Muscle layer of duodenum (tissue), 2 donors: ENCODE results near the gene EVX1.

Experiments used
- H3K27ac ChIP-seq: one replicate; pipeline ENCODE4 v1.7.0; 2013; ENCODE audit warnings: mild to moderate bottlenecking, low read length
- H3K27me3 ChIP-seq: one replicate; pipeline ENCODE4 v1.7.0; 2013; ENCODE audit warnings: low read depth, mild to moderate bottlenecking, control low read depth, low read length
- H3K36me3 ChIP-seq, 2 donors: one replicate each; pipeline ENCODE4 v1.7.0; 2013; ENCODE audit warnings: low read length in 2 of 2, control low read depth in 1 of 2, mild to moderate bottlenecking in 1 of 2; ENCODE audit not compliant: insufficient read depth in 2 of 2, control insufficient read depth in 1 of 2
- H3K4me1 ChIP-seq, 2 donors: one replicate each; pipeline ENCODE4 v1.7.0; 2013; ENCODE audit warnings: low read length in 2 of 2, mild to moderate bottlenecking in 2 of 2, control low read depth in 1 of 2, moderate library complexity in 1 of 2; ENCODE audit not compliant: insufficient read depth in 2 of 2, control insufficient read depth in 1 of 2
- H3K4me3 ChIP-seq, 2 donors: one replicate each; pipeline ENCODE4 v1.7.0; 2013; ENCODE audit warnings: low read length in 2 of 2, low read depth in 1 of 2, mild to moderate bottlenecking in 1 of 2
- H3K9me3 ChIP-seq, 2 donors: one replicate each; pipeline ENCODE4 v1.7.0; 2013; ENCODE audit warnings: low read length in 2 of 2, control low read depth in 1 of 2, mild to moderate bottlenecking in 1 of 2; ENCODE audit not compliant: control insufficient read depth in 1 of 2
- donor health status: healthy.

EVX1 gene

GRCh38 chr7:27240015-27240731, 2.4 kb upstream of the EVX1 start:
- H3K27ac ChIP-seq = no peak overlapping the region
- H3K36me3 ChIP-seq = no peaks in the 10 kb centered on the region
- no peaks in the 10 kb centered on the region for H3K9me3 ChIP-seq
- H3K4me3 ChIP-seq = peak overlapping the region in 1 of 2 donors; percentile 28
- H3K4me1 ChIP-seq = peaks cover 0 to 50% of the 10 kb centered on the region in 2 donors
- peaks cover 86% of the 10 kb centered on the region for H3K27me3 ChIP-seq

DNA sequence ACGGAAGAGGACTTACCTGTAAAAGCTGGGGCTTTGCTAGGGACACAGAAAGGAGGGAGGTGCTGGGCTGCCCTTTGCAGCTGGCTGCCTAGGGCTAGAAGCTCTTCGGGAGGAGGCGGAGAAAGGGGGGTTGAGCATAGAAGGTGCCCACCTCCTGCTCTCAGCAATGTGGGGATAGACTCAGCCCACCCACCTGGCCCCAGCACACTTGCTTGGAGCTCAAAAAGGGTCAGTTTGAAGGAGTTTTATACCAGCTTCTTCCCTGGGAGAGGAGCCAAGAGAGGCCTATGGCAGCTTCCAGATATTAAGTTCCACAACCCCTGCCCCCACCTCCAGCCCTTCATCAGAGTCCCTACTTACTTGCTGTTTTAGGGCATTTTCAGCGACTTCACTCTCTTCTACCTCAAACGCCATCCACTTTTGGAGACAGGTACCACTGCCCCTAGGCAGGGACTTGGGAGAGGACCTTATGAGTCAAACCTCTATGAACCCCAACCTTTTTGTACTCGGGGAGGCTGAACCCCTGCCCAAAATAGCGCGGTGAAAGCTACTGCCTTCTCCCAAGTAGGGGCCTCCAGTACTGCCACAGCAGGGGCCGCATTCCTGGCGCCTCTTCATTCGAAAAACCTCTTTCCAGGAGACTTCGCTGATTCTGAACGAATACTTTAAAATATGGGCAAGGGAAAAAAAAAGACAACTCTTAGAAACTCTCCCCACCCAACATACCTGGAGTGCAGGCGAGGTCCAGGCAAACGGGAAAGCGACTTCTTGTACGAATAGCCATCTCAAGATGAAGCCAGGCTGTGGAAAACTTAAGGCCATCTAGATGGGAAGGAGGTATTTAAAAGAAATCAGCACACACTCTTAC, 1.2 kb upstream of the EVX1 start:
- Histone ChIP-seq H3K27ac (no peak overlapping the region), H3K36me3 (no peaks in the 10 kb centered on the region), H3K4me3 (no peak overlapping the region), H3K27me3 (peaks cover 91% of the 10 kb centered on the region), H3K4me1 (peaks cover 0 to 54% of the 10 kb centered on the region in 2 donors), H3K9me3 (no peaks in the 10 kb centered on the region)

DNA sequence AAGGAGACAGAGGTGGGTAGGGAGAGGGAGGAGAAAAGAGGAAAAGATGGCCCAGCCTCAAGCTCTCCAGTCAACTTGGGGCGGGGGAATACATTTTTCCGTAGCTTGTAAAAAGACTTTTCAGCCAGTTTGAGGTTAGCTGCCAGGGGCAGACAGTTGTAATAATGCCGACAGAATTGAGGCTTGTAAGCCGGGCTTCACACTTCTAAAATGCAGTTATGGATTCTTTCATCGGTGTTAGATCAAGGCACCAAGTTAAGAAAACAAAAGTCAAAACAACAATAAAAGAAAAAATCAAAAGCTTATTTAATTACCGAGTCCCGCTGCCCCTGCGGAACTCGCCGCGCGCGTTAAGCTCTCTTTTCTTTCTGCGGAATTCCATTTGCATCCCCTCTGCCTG, 448 bp upstream of the EVX1 start:
- Histone ChIP-seq H3K4me1 (peaks cover 0 to 56% of the 10 kb centered on the region in 2 donors), H3K9me3 (no peaks in the 10 kb centered on the region), H3K36me3 (no peaks in the 10 kb centered on the region), H3K27me3 (peaks cover 98% of the 10 kb centered on the region), H3K4me3 (peak overlapping the region in 1 of 2 donors; percentile 56), H3K27ac (no peak overlapping the region)

DNA sequence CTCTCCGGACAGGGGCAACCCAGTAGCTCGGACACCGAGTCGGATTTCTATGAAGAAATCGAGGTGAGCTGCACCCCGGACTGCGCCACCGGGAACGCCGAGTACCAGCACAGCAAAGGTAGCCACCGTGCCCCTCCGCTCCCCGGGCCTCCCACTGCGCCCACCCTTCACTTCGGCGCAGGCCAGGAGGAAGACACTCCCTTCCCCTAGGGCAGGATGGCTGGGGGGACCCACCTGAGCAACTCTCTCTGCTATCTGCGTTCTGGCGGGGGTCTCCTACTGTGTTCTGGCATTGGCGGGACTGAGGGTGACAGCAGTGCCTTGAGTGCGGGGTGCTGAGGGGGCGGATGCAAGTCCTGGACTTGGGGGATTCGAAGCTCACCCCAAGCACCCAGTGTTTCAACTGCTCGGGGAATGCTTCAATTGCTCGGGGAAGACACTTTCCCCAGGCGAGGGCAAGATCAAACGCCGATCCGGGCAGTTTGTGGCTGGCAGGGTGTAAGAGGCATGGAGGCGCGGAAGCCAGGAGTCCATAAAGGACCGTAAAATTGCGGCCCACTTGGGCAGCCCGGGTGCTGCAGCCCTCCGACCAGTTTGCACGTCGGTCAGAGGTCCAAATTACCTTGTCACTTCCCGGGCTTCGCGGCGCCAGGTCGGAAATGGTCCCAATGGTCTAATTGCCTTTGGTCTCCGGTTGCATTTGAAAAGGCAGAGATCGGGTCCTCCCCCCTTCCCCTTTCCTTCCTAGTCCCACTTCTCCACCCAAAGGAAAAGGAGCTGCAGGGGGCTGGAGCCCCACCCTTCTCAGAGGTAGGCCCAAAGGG, 950 bp downstream of the EVX1 start:
- Histone ChIP-seq H3K36me3 (no peaks in the 10 kb centered on the region), H3K4me1 (peaks cover 0 to 56% of the 10 kb centered on the region in 2 donors), H3K27ac (no peak overlapping the region), H3K9me3 (no peaks in the 10 kb centered on the region), H3K27me3 (peaks cover 100% of the 10 kb centered on the region), H3K4me3 (peak overlapping the region in 1 of 2 donors; percentile 56)

DNA sequence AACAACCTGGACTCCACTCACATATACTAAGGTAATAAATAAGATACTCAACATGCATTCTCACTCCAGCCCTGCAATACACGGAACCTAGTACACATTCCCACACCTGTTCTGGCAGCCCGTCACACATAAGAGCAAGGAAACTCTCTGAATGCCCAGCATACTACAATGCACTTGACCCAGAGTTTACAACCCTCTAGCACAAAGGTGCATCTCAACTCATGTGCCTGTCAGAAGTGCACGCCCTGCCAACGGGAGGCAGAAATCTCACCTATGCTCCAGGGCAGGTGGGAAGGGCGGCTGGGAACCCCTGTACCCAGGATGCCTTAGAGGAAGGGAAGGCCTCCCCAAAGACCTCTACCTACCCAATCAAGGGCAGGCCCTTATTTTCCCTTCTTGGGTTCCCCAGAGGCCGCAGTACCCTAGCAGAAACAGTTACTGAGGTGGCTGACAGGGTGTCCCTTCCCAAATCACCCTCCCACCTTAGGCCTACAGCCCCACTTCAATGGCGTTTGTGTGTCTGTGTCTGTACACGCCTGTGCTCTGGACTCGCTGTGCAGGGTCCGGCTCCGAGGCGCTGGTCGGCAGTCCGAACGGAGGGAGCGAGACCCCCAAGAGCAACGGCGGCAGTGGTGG, 2.0 kb downstream of the EVX1 start:
- Histone ChIP-seq H3K36me3 (no peaks in the 10 kb centered on the region), H3K27me3 (peaks cover 100% of the 10 kb centered on the region), H3K4me1 (peaks cover 0 to 57% of the 10 kb centered on the region in 2 donors), H3K27ac (no peak overlapping the region), H3K9me3 (no peaks in the 10 kb centered on the region), H3K4me3 (no peak overlapping the region)

- Histone ChIP-seq H3K27me3 (peaks cover 100% of the 10 kb centered on the region), H3K4me3 (peak overlapping the region in 1 of 2 donors; percentile 50)
Observed at GRCh38 chr7:27245124-27245797, 2.7 kb downstream of the EVX1 start.

DNA sequence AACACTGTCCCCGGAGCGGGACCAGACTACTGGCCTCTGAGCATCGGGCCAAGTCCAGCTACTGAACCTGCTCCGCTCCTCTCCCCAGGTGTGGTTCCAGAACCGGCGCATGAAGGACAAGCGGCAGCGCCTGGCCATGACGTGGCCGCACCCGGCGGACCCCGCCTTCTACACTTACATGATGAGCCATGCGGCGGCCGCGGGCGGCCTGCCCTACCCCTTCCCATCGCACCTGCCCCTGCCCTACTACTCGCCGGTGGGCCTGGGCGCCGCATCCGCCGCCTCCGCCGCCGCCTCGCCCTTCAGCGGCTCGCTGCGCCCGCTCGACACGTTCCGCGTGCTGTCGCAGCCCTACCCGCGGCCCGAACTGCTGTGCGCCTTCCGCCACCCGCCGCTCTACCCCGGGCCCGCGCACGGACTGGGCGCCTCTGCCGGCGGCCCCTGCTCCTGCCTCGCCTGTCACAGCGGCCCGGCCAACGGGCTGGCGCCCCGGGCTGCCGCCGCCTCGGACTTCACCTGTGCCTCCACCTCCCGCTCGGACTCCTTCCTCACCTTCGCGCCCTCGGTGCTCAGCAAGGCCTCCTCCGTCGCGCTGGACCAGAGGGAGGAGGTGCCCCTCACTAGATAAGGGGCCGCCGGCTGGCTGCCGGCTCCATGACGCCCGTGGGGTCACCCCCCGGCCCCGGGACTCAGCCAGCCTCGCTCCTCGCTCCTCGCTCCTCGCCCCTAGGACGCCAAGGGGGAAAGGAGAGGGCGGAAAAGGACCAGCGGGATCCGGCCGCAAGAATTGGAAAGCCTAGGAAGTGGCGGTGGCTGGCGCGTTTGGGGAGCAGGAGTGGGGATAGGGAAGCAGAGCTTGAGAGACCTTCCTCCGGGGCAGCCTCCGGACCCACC, 3.4 kb downstream of the EVX1 start:
- no peaks in the 10 kb centered on the region for H3K36me3 ChIP-seq
- no peak overlapping the region for H3K27ac ChIP-seq
- H3K27me3 ChIP-seq = peaks cover 100% of the 10 kb centered on the region
- peak overlapping the region in 1 of 2 donors; percentile 50 for H3K4me3 ChIP-seq
- H3K4me1 ChIP-seq = peaks cover 0 to 51% of the 10 kb centered on the region in 2 donors
- no peaks in the 10 kb centered on the region for H3K9me3 ChIP-seq

More at GRCh38 chr7:27245124-27245797, 2.7 kb downstream of the EVX1 start:
- no peak overlapping the region for H3K27ac ChIP-seq
- H3K4me1 ChIP-seq = peaks cover 0 to 51% of the 10 kb centered on the region in 2 donors
- H3K9me3 ChIP-seq = no peaks in the 10 kb centered on the region
- H3K36me3 ChIP-seq = no peaks in the 10 kb centered on the region

GRCh38 chr7:27247000-27247399, 4.4 kb downstream of the EVX1 start:
- Histone ChIP-seq H3K27me3 (peaks cover 100% of the 10 kb centered on the region), H3K4me3 (no peak overlapping the region), H3K9me3 (no peaks in the 10 kb centered on the region), H3K4me1 (peaks cover 0 to 60% of the 10 kb centered on the region in 2 donors), H3K36me3 (no peaks in the 10 kb centered on the region), H3K27ac (no peak overlapping the region)

DNA sequence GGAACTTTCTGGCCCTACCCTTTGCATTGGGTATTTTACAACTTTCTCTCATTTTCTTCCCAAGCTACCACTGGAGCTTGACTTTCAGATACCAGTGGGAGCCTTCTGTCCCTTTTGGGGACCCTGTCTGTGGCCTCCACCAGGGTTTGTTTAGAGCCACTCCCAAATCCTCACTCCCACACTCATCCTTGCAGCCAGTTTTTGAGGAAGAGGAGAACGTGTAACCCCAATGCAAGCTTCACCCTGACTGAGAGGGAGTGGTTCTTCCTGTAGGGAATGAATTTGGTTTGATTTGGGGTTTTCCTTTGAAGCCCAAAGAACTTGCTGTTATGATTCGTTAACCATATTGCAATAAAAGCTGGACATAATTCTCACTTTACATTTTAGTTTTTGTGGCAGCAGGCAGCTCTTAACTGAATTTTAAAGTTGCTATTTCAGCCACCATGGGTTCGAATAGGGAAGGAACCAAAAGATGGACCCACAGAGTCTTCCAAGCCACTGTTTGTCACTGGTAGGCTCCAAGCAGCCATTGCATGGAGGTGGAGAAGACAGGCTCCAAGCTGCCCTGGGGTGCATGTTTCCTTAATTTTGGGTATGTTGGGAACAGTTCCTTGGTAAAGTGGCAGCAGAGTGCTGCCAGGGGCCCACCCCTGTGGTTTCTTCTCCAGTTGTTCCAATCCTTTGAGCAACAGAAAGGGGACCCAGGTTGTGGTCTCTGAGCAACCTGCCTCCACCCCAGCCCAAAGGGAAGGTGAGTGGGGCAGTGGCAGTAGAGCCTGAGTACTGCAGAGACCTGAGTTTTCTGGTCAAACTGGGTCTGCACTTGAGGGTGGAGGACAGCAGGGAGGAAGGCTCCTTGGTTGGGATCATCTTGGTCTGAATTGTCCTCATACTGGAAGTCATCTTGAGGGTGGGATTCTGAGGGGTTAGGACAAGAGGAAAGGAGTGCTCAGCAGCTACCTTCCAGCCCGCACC, 5.1 kb downstream of the EVX1 start:
- no peaks in the 10 kb centered on the region for H3K9me3 ChIP-seq
- no peak overlapping the region for H3K27ac ChIP-seq
- H3K27me3 ChIP-seq = peaks cover 100% of the 10 kb centered on the region
- peaks cover 0 to 53% of the 10 kb centered on the region in 2 donors for H3K4me1 ChIP-seq
- H3K36me3 ChIP-seq = no peaks in the 10 kb centered on the region
- H3K4me3 ChIP-seq = no peak overlapping the region
